H9 (cell line): ENCODE measurements around the gene NEBL. TPM values are rescaled to one million over a fixed set of nuclear protein-coding genes. Genes with fewer than 3 reads are reported as not detected.

Experiments used
- DNase-seq: peaks from one replicate; pipeline ENCODE4 v3.0.0-alpha.2; 2017
- H2AFZ ChIP-seq: one replicate; pipeline ENCODE4 v1.6.1; 2013; ENCODE audit warnings: mild to moderate bottlenecking, low read length, control low read depth, moderate library complexity
- H2AK5ac ChIP-seq: 2 replicates; pipeline ENCODE4 v1.6.1; 2013; ENCODE audit warnings: low read length, control low read depth, mixed read lengths; ENCODE audit not compliant: insufficient read length
- H2BK120ac ChIP-seq: one replicate; pipeline ENCODE4 v1.6.1; 2013; ENCODE audit warnings: low read depth, mild to moderate bottlenecking, low read length, control low read depth, inconsistent platforms; ENCODE audit not compliant: poor library complexity, severe bottlenecking
- H2BK12ac ChIP-seq: 2 replicates; pipeline ENCODE4 v1.6.1; 2013; ENCODE audit warnings: low read length, control low read depth, mixed read lengths, low read depth; ENCODE audit not compliant: insufficient read length
- H2BK15ac ChIP-seq: 2 replicates; pipeline ENCODE4 v1.6.1; 2013; ENCODE audit warnings: low read depth, low read length, control low read depth
- H2BK20ac ChIP-seq: one replicate; pipeline ENCODE4 v1.6.1; 2013; ENCODE audit warnings: low read depth, mild to moderate bottlenecking, low read length, control low read depth, inconsistent platforms; ENCODE audit not compliant: poor library complexity, severe bottlenecking
- H2BK5ac ChIP-seq: 2 replicates; pipeline ENCODE4 v1.6.1; 2013; ENCODE audit warnings: low read length, control low read depth, mixed read lengths; ENCODE audit not compliant: insufficient read length
- H3K14ac ChIP-seq: 2 replicates; pipeline ENCODE4 v1.6.1; 2013; ENCODE audit warnings: low read length, control low read depth; ENCODE audit not compliant: insufficient read depth
- H3K18ac ChIP-seq: 2 replicates; pipeline ENCODE4 v1.6.1; 2013; ENCODE audit warnings: low read depth, mild to moderate bottlenecking, mixed read lengths, low read length, control low read depth; ENCODE audit not compliant: insufficient read length
- H3K23ac ChIP-seq: 2 replicates; pipeline ENCODE4 v1.6.1; 2013; ENCODE audit warnings: low read length, control low read depth, mixed read lengths, low read depth; ENCODE audit not compliant: insufficient read length
- H3K23me2 ChIP-seq: 2 replicates; pipeline ENCODE4 v1.6.1; 2013; ENCODE audit warnings: low read depth, mild to moderate bottlenecking, mixed read lengths, low read length, control low read depth; ENCODE audit not compliant: insufficient read length, poor library complexity, severe bottlenecking
- H3K27ac ChIP-seq: 2 replicates; pipeline ENCODE4 v1.5.1; 2013; ENCODE audit warnings: low read length, control low read depth, mixed read lengths, low read depth; ENCODE audit not compliant: insufficient read length
- H3K27me3 ChIP-seq: 2 replicates; pipeline ENCODE4 v1.6.1; 2013; ENCODE audit warnings: low read length, control low read depth, inconsistent platforms; ENCODE audit not compliant: insufficient read depth
- H3K4ac ChIP-seq: 2 replicates; pipeline ENCODE4 v1.6.1; 2013; ENCODE audit warnings: low read depth, mild to moderate bottlenecking, control low read depth, inconsistent platforms, low read length, moderate library complexity
- H3K4me1 ChIP-seq: 2 replicates; pipeline ENCODE4 v1.6.1; 2013; ENCODE audit warnings: low read length, control low read depth, inconsistent platforms; ENCODE audit not compliant: insufficient read depth
- H3K4me2 ChIP-seq: 2 replicates; pipeline ENCODE4 v1.6.1; 2013; ENCODE audit warnings: low read length, control low read depth, mixed read lengths; ENCODE audit not compliant: insufficient read length, insufficient read depth
- H3K56ac ChIP-seq: 2 replicates; pipeline ENCODE4 v1.6.1; 2013; ENCODE audit warnings: low read depth, mild to moderate bottlenecking, mixed read lengths, low read length, control low read depth; ENCODE audit not compliant: insufficient read length
- H3K79me1 ChIP-seq: 2 replicates; pipeline ENCODE4 v1.6.1; 2013; ENCODE audit warnings: low read depth, mild to moderate bottlenecking, moderate library complexity, low read length, control low read depth, inconsistent platforms; ENCODE audit not compliant: insufficient read depth, poor library complexity, severe bottlenecking
- H3K79me2 ChIP-seq: 2 replicates; pipeline ENCODE4 v1.6.1; 2013; ENCODE audit warnings: low read length, control low read depth, inconsistent platforms; ENCODE audit not compliant: insufficient read depth
- H3K9ac ChIP-seq: 2 replicates; pipeline ENCODE4 v1.6.1; 2013; ENCODE audit warnings: low read length, control low read depth, mixed read lengths; ENCODE audit not compliant: insufficient read length; ENCODE audit errors: extremely low read depth
- H3K9me3 ChIP-seq: one replicate; pipeline ENCODE4 v1.6.1; 2013; ENCODE audit warnings: low read depth, low read length, inconsistent platforms; ENCODE audit not compliant: control insufficient read depth
- H3T11ph ChIP-seq: one replicate; pipeline ENCODE4 v1.6.1; 2013; ENCODE audit warnings: mild to moderate bottlenecking, low read length, control low read depth, inconsistent platforms
- H4K20me1 ChIP-seq: one replicate; pipeline ENCODE4 v1.6.1; 2013; ENCODE audit not compliant: control insufficient read depth, insufficient read length, insufficient read depth
- H4K5ac ChIP-seq: 2 replicates; pipeline ENCODE4 v1.6.1; 2013; ENCODE audit warnings: low read depth, mild to moderate bottlenecking, mixed read lengths, low read length, control low read depth; ENCODE audit not compliant: insufficient read length
- H4K8ac ChIP-seq: replicated peaks from 2 replicates; pipeline ENCODE4 v1.6.1; 2013; ENCODE audit warnings: low read length, control low read depth, mixed read lengths, low read depth; ENCODE audit not compliant: insufficient read length
- H4K91ac ChIP-seq: 2 replicates; pipeline ENCODE4 v1.6.1; 2013; ENCODE audit warnings: low read depth, mild to moderate bottlenecking, moderate library complexity, mixed read lengths, low read length, control low read depth; ENCODE audit not compliant: insufficient read length
- H3K27ac Mint-ChIP-seq, 3 experiments: 2 replicates in 2 of 3; 3 replicates in 1 of 3; pipeline ENCODE4 v1.8.0; 2020 to 2021; ENCODE audit warnings: mixed read lengths in 3 of 3, mild to moderate bottlenecking in 1 of 3, moderate library complexity in 1 of 3
- H3K27me3 Mint-ChIP-seq: 2 replicates; pipeline ENCODE4 v1.8.0; 2021; ENCODE audit warnings: low read depth, mild to moderate bottlenecking, moderate library complexity, mixed read lengths
- H3K36me3 Mint-ChIP-seq, 3 experiments: 2 replicates in 2 of 3; 3 replicates in 1 of 3; pipeline ENCODE4 v1.8.0; 2020 to 2021; ENCODE audit warnings: low read depth in 3 of 3, mixed read lengths in 3 of 3; ENCODE audit not compliant: insufficient read depth in 1 of 3
- H3K4me1 Mint-ChIP-seq, 2 experiments: 2 replicates each; pipeline ENCODE4 v1.8.0; 2020; ENCODE audit warnings: mixed read lengths in 2 of 2
- H3K4me3 Mint-ChIP-seq, 2 experiments: 2 replicates in 1 of 2; 3 replicates in 1 of 2; pipeline ENCODE4 v1.8.0; 2020 to 2021; ENCODE audit warnings: mild to moderate bottlenecking in 2 of 2, mixed read lengths in 2 of 2, moderate library complexity in 1 of 2
- H3K9me3 Mint-ChIP-seq, 2 experiments: 2 replicates in 1 of 2; 3 replicates in 1 of 2; pipeline ENCODE4 v1.8.0; 2020; ENCODE audit warnings: mild to moderate bottlenecking in 2 of 2, mixed read lengths in 2 of 2, moderate library complexity in 1 of 2
- CTCF ChIP-seq: fragments of 200-600 bp; sonication (generic); conservative IDR thresholded peaks from 3 replicates; pipeline ENCODE4 v1.8.0; 2021; ENCODE audit warnings: antibody characterized with exemption, mild to moderate bottlenecking
- WGBS: extraction: QIAGEN DNeasy Blood & Tissue Kit; methylation state at CpG from one replicate; pipeline ENCODE4 v1.1.7; 2013; ENCODE audit warnings: missing lambda C conversion rate, low lambda C conversion rate, mixed read lengths; ENCODE audit not compliant: insufficient read length; ENCODE audit errors: extremely low coverage; 5-methylcytosine and 5-hydroxymethylcytosine counted together
- total RNA-seq: library from RNA; stranded (reverse); gene quantifications from 2 replicates; pipeline ENCODE4 v1.2.1, GENCODE V29; 2021

NEBL gene
- total RNA-seq, 1 experiment from 2014 or later: 20.9 TPM

GRCh38 chr10:20911626-20912025, 14.5 kb upstream of the NEBL start:
- H2AK5ac ChIP-seq: no peak overlapping the region
- H2BK15ac ChIP-seq: no peak overlapping the region
- Mint-ChIP-seq H3K9me3 (no peaks in the 10 kb centered on the region), H3K27me3 (no peaks in the 10 kb centered on the region), H3K36me3 (no peaks in the 10 kb centered on the region), H3K4me1 (no peaks in the 10 kb centered on the region), H3K4me3 (no peak overlapping the region), H3K27ac (no peak overlapping the region)
- DNase-seq: no peak
- H3K14ac ChIP-seq: no peak overlapping the region
- no peaks in the 10 kb centered on the region for H3K27me3 ChIP-seq
- H3K18ac ChIP-seq: no peak overlapping the region
- H3K56ac ChIP-seq: no peak overlapping the region
- TF ChIP-seq CTCF: no peak
- no peak overlapping the region for H2BK20ac ChIP-seq
- H3K4me2 ChIP-seq: no peak overlapping the region
- no peaks in the 10 kb centered on the region for H4K20me1 ChIP-seq
- H3K27ac ChIP-seq: no peak overlapping the region
- no peak overlapping the region for H2BK12ac ChIP-seq
- H3T11ph ChIP-seq: no peak overlapping the region
- no peaks in the 10 kb centered on the region for H3K23me2 ChIP-seq
- H4K5ac ChIP-seq: no peak overlapping the region
- H2BK5ac ChIP-seq: no peak overlapping the region
- H3K9me3 ChIP-seq: no peaks in the 10 kb centered on the region
- H3K79me1 ChIP-seq: no peaks in the 10 kb centered on the region
- H4K91ac ChIP-seq: no peak overlapping the region
- no peak overlapping the region for H2AFZ ChIP-seq
- H3K4me1 ChIP-seq: no peaks in the 10 kb centered on the region
- no peak overlapping the region for H4K8ac ChIP-seq
- no peak overlapping the region for H3K9ac ChIP-seq
- 100% methylated on average over 1 of the region's 4 CpGs for WGBS
- H3K79me2 ChIP-seq: no peaks in the 10 kb centered on the region
- no peak overlapping the region for H3K4ac ChIP-seq
- no peak overlapping the region for H2BK120ac ChIP-seq
- H3K23ac ChIP-seq: no peak overlapping the region
